ENCODE measurements around the gene C2. TPM values are rescaled to one million over a fixed set of nuclear protein-coding genes. Genes with fewer than 3 reads are reported as not detected.

The C2 gene
- polyA plus RNA-seq, 1 of the 3 experiments (the other 2 are of a cell fraction), result 0.43 TPM

DNA sequence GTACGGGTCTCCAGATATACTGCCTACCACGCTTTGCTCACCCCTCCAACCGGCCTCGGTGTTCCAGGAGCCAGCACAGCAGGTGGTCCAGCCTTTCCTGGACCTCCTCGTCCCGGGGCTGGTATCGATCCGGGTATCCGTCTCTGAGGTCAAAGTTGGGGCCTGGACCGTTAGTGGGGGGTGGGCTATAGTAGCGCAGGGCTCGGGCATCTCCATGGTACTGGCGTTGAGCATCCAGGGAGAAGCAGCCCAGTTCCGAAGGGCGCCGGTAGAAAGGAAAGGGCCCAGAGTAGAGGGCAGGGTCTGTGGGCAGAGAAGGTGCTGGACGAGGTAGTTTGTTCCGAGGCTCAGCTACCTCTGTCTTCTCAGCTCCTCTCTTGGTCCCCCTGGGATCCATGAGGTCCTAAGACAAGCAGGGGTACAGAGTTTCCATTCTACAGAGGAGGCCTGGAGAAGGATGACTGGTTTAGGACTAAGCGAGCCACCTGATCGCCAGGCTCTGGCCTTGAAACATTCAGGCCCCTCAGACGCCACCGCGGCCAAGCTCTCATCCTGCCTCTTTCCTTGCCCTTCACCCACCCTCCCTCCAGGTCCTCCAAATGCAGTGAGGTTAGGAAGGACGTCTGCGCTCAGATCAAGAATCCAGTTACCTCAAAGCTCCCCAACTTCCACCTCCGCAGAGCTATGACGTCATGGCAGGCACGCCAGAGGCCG lies 43.9 kb downstream of the C2 start (continued):
- TF ChIP-seq, protein P1, sequence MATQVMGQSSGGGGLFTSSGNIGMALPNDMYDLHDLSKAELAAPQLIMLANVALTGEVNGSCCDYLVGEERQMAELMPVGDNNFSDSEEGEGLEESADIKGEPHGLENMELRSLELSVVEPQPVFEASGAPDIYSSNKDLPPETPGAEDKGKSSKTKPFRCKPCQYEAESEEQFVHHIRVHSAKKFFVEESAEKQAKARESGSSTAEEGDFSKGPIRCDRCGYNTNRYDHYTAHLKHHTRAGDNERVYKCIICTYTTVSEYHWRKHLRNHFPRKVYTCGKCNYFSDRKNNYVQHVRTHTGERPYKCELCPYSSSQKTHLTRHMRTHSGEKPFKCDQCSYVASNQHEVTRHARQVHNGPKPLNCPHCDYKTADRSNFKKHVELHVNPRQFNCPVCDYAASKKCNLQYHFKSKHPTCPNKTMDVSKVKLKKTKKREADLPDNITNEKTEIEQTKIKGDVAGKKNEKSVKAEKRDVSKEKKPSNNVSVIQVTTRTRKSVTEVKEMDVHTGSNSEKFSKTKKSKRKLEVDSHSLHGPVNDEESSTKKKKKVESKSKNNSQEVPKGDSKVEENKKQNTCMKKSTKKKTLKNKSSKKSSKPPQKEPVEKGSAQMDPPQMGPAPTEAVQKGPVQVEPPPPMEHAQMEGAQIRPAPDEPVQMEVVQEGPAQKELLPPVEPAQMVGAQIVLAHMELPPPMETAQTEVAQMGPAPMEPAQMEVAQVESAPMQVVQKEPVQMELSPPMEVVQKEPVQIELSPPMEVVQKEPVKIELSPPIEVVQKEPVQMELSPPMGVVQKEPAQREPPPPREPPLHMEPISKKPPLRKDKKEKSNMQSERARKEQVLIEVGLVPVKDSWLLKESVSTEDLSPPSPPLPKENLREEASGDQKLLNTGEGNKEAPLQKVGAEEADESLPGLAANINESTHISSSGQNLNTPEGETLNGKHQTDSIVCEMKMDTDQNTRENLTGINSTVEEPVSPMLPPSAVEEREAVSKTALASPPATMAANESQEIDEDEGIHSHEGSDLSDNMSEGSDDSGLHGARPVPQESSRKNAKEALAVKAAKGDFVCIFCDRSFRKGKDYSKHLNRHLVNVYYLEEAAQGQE (IDR thresholded peaks at IDR 0.05; ENCODE audit: low read depth, low read length), result no peak
- TF ChIP-seq NRF1 (IDR thresholded peaks at IDR 0.05; ENCODE audit: low read depth, low read length) (no peak), EP300 (IDR thresholded peaks at IDR 0.05; ENCODE audit: borderline replicate concordance in 1 of 2, low read depth in 1 of 2, low read length in 1 of 2) (no peak)

DNA sequence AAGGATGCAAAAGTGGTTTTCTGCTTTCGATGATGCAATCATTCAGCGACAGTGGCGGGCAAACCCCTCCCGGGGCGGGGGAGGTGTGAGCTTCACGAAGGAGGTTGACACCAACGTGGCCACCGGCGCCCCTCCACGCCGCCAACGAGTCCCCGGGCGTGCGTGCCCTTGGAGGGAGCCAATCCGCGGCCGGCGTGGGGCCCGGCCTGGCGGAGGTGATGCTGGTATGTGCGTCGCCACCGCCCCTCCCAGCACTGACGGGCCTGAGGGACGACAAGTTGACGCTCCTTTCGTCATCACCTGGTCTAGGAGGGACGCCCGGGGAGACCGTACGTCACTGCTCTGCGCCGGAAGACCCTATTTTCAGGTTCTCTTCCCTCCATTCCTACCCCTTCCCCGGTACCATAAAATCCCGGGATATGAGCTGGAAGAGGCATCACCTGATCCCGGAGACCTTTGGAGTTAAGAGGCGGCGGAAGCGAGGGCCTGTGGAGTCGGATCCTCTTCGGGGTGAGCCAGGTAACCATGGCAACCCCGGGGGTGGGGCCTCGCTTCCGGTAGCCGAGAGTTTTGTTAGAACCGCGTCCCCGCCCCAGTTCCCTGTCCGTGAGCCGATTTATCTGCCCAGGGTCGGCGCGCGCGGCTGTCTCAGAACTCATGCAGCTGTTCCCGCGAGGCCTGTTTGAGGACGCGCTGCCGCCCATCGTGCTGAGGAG lies 44.6 kb downstream of the C2 start, which contains the start of gene DXO:
TSS of gene DXO (minus strand) at position 146 of the 716 bp plus-strand sequence. CDS start 463 bp downstream, outside the sequence.
- Histone ChIP-seq H4K20me1 (ENCODE audit: insufficient read depth) (no peaks in the 10 kb centered on the region), H3K9me2 (no peaks in the 10 kb centered on the region), H3K9me3 (no peaks in the 10 kb centered on the region), H3K4me1 (ENCODE audit: control insufficient read depth in 1 of 2, insufficient read depth in 2 of 2, low read depth in 1 of 2, low read length in 1 of 2) (peaks cover 5 to 26% of the 10 kb centered on the region in 2 experiments; a peak in 3 of 4 replicates), H3K36me3 (replicated peaks in 1 of 2; ENCODE audit: control insufficient read depth in 1 of 2, insufficient read depth in 2 of 2, low read length in 1 of 2) (peaks cover 11 to 32% of the 10 kb centered on the region in 2 experiments), H3K9ac (peak within 1 kb of the TSS; percentile 95), H3K27ac (ENCODE audit: low read depth in 2 of 2, low read length in 1 of 2) (peak within 1 kb of the TSS; percentile 95 to 97), H2AFZ (ENCODE audit: low read depth) (peak within 1 kb of the TSS; percentile 82), H3K4me2 (peak within 1 kb of the TSS; percentile 99), H3K27me3 (ENCODE audit: insufficient read depth) (no peaks in the 10 kb centered on the region), H3F3A (replicated peaks; ENCODE audit: insufficient read depth) (peaks cover 10% of the 10 kb centered on the region), H3K79me2 (ENCODE audit: insufficient read depth) (peaks cover 47% of the 10 kb centered on the region), H3K4me3 (ENCODE audit: low read depth in 2 of 2, low read length in 1 of 2) (peak within 1 kb of the TSS; percentile 91 to 94)
- CTCF ChIA-PET, result interaction anchor here (0.7 to 5.2 kb wide), 4 partner anchors 13 to 426 kb away, joined by 3 to 19 read pairs (median 8); partner anchors contain the start of genes ATP6V1G2, NELFE and SKIC2
- WGBS (ENCODE audit: low lambda C conversion rate), result 0% methylated on average over 17 of the region's 62 CpGs
- peak; percentile 98 for DNase-seq
- POLR2A ChIA-PET, result interaction anchor here (0.6 to 2.4 kb wide), 8 partner anchors 10 to 1000 kb away, joined by 3 to 14 read pairs (median 4); partner anchors contain the start of genes NELFE, SKIC2 and ZBTB12
- TF ChIP-seq RFX5 (IDR thresholded peaks at IDR 0.05; ENCODE audit: low read length) (peak; percentile 47), RCOR1 (IDR thresholded peaks at IDR 0.05; ENCODE audit: low read length) (no peak; the same call in 1 of the 2 replicates), FOSL2 (IDR thresholded peaks at IDR 0.05; ENCODE audit: borderline replicate concordance, low read depth) (no peak; the same call in 1 of the 2 replicates), MXI1 (IDR thresholded peaks at IDR 0.05; ENCODE audit: low read depth, low read length) (peak; percentile 71), GATA2 (CRISPR knock-in tag; IDR thresholded peaks at IDR 0.05) (no peak), EP300 (IDR thresholded peaks at IDR 0.05; ENCODE audit: borderline replicate concordance in 1 of 2, low read depth in 1 of 2, low read length in 1 of 2) (no peak), CHD2 (IDR thresholded peaks at IDR 0.05; ENCODE audit: low read length, partially characterized antibody) (peak; percentile 34), NRF1 (IDR thresholded peaks at IDR 0.05; ENCODE audit: low read depth, low read length) (no peak), TEAD4 (IDR thresholded peaks at IDR 0.05; ENCODE audit: borderline replicate concordance, insufficient read depth) (0 out of 2 replicates have a peak, but pooled peaks have one; percentile 8), EZH2phosphoT487 (IDR thresholded peaks at IDR 0.05; ENCODE audit: borderline replicate concordance, low read depth) (no peak), SMC3 (IDR thresholded peaks at IDR 0.05; ENCODE audit: low read depth, low read length) (no peak), YY1 (IDR thresholded peaks at IDR 0.05; ENCODE audit: low read depth) (no peak)
- TF ChIP-seq, protein P2, sequence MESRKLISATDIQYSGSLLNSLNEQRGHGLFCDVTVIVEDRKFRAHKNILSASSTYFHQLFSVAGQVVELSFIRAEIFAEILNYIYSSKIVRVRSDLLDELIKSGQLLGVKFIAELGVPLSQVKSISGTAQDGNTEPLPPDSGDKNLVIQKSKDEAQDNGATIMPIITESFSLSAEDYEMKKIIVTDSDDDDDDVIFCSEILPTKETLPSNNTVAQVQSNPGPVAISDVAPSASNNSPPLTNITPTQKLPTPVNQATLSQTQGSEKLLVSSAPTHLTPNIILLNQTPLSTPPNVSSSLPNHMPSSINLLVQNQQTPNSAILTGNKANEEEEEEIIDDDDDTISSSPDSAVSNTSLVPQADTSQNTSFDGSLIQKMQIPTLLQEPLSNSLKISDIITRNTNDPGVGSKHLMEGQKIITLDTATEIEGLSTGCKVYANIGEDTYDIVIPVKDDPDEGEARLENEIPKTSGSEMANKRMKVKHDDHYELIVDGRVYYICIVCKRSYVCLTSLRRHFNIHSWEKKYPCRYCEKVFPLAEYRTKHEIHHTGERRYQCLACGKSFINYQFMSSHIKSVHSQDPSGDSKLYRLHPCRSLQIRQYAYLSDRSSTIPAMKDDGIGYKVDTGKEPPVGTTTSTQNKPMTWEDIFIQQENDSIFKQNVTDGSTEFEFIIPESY (IDR thresholded peaks at IDR 0.05; ENCODE audit: borderline replicate concordance, low read depth), result no peak
- TF ChIP-seq, protein P3, sequence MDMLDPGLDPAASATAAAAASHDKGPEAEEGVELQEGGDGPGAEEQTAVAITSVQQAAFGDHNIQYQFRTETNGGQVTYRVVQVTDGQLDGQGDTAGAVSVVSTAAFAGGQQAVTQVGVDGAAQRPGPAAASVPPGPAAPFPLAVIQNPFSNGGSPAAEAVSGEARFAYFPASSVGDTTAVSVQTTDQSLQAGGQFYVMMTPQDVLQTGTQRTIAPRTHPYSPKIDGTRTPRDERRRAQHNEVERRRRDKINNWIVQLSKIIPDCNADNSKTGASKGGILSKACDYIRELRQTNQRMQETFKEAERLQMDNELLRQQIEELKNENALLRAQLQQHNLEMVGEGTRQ (IDR thresholded peaks at IDR 0.05; ENCODE audit: borderline replicate concordance, low read depth, low read length), result no peak
- TF ChIP-seq, protein P4, sequence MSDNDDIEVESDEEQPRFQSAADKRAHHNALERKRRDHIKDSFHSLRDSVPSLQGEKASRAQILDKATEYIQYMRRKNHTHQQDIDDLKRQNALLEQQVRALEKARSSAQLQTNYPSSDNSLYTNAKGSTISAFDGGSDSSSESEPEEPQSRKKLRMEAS (IDR thresholded peaks at IDR 0.05; ENCODE audit: low read depth), result peak; percentile 92
- TF ChIP-seq, protein P5, sequence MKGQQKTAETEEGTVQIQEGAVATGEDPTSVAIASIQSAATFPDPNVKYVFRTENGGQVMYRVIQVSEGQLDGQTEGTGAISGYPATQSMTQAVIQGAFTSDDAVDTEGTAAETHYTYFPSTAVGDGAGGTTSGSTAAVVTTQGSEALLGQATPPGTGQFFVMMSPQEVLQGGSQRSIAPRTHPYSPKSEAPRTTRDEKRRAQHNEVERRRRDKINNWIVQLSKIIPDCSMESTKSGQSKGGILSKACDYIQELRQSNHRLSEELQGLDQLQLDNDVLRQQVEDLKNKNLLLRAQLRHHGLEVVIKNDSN (IDR thresholded peaks at IDR 0.05; ENCODE audit: borderline replicate concordance, low read depth), result peak; percentile 60
- TF ChIP-seq, protein P6, sequence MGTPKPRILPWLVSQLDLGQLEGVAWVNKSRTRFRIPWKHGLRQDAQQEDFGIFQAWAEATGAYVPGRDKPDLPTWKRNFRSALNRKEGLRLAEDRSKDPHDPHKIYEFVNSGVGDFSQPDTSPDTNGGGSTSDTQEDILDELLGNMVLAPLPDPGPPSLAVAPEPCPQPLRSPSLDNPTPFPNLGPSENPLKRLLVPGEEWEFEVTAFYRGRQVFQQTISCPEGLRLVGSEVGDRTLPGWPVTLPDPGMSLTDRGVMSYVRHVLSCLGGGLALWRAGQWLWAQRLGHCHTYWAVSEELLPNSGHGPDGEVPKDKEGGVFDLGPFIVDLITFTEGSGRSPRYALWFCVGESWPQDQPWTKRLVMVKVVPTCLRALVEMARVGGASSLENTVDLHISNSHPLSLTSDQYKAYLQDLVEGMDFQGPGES (IDR thresholded peaks at IDR 0.05; ENCODE audit: low read depth, low read length), result no peak

Measured in SK-N-SH (cell line).